Stimulated activated CD8-positive, alpha-beta memory T cell treated with anti-CD3 and anti-CD28 coated beads, Interleukin-4, amount 100 ng/mL, for 4 hours (primary cell): ENCODE measurements around the gene CTXN3.

Source experiments
- DNase-seq, 2 donors: peaks; one replicate each; pipeline ENCODE4 v3.0.0-alpha.2; 2020; ENCODE audit warnings: low read depth in 2 of 2, low spot score in 1 of 2

CTXN3 gene

DNA sequence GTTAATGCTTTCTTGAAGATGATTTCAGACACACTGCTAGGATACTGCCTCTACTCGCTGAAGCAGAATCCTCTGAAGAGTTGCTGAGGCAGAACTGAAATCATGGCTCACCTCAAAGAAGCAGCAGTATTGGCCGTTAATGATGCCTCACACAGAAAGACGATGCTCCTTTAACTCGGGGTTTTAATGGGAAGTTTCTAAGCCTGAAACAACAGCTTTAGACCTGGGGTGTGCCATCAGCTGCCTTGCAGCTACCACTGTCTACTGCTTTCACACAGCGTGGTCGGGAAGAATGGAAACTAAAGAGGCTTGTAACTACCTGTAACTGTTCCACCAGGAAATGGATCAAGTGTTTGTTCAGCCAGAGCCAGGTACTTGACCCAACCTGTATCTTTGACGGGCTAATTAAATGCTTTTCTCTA, at the start of gene CTXN3:
TSS of gene CTXN3 (plus strand) at position 65 of the 422 bp plus-strand sequence. CDS start 8,440 bp downstream, outside the sequence.
- DNase-seq: no peak

- DNase-seq: no peak
These were observed 49.6 kb upstream of the CTXN3 start for GRCh38 chr5:127599320-127599719.

DNA sequence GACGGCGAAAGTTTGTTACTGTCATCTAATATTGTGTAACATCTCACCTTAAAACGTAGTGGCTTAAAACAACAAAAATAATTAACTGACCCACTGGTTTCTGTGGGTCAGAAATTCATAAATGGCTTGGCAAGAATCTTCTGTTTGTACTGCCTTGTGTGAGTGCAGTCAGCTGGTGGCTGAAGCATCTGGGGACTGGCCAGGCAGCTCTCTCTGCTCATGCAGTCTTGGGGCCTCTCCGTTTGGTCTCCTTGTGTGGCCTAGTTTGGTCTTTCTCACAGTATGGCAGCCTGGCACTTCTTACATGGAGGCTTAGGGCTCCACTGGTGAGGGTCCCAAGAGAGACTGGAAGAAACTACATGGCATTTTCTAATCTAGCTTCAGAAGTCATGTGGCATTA, 49.0 kb upstream of the CTXN3 start:
- DNase-seq: no peak

GRCh38 chr5:127601111-127601510, 47.8 kb upstream of the CTXN3 start:
- DNase-seq: no peak

DNA sequence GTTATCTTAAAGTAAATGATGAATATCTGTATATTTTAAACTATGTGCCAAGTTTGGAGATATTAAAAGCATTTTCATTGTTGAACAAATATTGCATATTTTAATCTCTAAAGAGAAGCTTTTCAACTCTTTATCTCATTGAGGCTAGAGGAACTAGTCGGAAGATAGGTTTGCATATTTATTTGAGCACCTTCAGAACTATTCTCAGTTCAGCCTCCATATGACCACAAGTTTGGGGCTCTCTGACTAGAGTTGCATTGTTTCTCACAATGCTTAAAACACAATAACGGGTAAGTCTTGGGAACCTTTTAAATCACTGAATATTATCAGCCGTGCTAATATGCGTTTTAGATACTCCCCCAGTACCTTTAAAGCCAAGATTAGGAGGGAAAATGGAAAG, 47.3 kb upstream of the CTXN3 start:
- DNase-seq: no peak

GRCh38 chr5:127602481-127602880, 46.4 kb upstream of the CTXN3 start:
- DNase-seq: no peak

DNA sequence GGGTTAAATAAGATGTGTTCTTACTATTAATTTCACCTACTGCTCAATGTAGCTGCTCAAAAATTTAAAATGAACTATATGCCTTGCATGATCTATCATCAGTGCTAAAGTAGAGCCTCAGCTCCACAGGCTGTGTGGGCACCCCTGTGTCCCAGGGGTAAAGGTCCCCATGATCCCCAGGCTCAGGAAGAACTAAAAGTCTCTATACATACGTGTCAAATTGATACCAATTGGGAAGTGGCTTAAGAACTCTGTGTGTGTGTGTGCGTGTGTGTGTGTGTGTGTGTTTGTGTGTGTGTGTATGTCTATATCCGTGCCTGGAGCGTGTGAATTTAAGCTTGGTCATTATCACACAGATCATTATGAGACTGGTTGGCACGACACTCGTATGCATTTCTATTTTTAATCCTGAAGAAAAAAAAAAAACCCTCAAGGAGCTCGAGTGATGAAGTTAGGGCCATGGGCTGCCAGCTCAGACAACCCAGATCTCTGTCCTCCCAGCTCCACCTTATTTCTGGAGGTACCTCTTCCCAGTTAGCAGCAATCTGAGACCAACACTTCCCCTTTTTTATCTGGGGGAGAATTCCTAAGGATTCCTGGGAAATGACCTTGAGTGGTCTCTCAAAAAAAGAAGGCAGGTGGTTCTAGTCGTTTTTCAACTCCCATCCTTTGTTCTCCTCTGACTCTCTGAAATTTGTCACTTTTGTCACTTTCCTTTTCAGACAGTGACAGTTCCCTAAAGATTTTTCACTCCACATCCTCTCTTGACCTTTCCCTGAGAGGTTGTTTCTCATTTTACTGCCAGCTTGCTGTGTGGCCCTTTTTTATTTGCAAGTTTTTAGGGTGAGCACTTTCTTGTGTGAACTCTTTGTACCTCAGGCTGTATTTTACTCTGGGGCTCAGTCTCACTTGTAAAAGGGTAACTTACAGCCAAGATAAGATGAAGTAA, 45.7 kb upstream of the CTXN3 start:
- no peak for DNase-seq

- no peak for DNase-seq
These were observed 40.7 kb upstream of the CTXN3 start for GRCh38 chr5:127608077-127608660.

DNA sequence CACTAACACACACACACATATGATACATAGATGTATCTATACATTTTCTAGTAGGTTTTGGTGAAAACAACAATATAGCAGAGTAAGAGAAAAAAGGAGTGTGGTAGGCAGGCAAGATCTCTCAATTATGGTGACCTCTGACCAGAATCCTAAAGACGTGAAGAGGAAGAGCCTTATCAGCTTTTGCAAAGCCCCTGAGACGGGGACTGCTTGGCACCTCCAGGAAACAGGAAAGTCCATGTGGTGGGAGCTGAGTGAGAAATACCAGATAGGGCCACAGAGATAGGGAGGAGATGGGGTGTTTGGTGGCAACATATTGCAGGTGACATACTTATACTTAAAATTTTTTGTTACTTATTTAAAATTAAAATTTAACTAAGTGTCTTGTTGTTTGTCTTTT, 39.9 kb upstream of the CTXN3 start:
- DNase-seq: no peak

GRCh38 chr5:127609957-127610356, 38.9 kb upstream of the CTXN3 start:
- no peak for DNase-seq

DNA sequence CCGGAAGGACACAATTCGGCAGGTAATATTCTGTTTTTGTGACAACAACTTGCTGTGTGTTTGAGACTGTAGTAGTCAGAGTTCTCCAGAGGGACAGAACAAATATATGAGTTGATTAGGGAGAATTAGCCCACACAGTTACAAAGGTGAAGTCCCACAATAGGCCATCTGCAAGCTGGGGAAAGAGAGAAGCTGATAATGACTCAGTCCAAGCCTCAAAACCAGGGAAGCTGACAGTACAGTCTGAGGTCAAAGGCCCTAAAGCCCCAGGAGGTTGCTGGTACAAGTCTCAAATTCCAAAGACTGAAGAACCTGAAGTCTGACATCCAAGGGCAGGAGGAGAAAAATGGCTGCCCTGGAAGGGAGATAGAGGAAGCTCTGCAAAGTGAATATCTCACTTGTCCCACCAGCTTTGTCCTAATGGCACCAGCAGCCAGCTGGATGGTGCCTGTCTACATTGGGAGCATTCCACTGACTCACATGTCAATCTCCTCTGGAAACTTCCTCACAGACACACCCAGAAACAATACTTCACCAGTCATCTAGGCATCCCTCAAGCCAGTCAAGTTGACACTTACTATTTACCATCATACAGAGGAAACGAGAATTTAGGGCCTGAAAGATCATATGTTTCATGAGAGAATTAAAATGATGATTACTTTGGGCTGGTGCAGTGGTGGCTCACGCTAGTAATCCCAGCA, 36.3 kb upstream of the CTXN3 start:
- DNase-seq: no peak

DNA sequence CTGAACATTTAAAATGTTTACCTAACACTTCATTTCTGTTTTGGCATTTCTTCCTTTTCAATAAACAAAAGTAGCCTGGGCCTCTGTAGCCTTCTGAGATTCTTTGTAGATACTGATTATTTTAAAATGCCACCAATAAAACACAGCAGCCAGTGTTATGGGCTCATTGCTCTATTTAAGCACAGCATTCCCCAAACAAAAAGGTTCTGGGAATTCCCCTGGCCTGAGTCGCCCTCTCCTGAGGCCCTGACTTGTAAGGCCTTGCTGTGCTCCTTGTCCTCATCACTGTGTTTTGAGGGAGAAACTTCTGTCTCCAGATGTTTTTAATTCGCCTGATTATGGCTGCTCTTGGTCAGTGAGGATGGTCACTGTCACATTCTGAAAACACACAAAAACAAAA, 33.0 kb upstream of the CTXN3 start:
- no peak for DNase-seq

GRCh38 chr5:127619908-127620479, 28.9 kb upstream of the CTXN3 start:
- no peak for DNase-seq

DNA sequence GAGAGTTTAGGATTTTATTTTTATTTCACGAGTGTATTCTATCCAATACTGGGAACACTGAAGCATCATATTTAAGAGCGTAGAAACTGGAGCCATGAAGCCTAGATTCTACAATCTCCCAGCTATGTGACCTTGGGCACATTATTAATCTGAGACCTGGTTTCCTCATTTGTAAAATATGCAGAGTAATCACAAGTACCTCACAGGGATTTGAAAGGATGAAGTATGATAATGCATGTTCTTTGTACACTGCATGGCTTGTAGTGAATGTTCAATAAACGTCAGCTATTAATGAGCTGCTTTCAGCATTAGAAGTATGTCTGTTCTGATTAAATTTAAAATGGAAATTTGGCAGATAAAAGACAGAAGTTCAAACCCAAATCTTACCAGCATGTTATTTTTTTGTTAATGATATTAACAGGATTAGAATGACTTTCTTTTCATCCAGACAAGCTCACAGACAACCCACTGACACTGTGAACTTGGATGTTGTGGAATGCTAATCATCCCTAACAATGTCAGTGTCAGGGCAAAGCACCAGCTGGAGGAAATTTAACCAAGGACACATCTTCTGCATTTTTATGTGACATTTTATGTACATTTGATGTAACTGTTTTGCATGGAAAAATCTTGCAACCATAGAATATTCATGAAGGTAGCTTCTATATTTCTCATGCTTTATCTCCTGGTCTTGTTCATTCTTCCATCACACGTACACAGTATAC, 27.1 kb upstream of the CTXN3 start:
- DNase-seq: no peak

GRCh38 chr5:127634007-127634406, 14.9 kb upstream of the CTXN3 start:
- DNase-seq: no peak

GRCh38 chr5:127639828-127640227, 9.1 kb upstream of the CTXN3 start:
- no peak for DNase-seq

DNA sequence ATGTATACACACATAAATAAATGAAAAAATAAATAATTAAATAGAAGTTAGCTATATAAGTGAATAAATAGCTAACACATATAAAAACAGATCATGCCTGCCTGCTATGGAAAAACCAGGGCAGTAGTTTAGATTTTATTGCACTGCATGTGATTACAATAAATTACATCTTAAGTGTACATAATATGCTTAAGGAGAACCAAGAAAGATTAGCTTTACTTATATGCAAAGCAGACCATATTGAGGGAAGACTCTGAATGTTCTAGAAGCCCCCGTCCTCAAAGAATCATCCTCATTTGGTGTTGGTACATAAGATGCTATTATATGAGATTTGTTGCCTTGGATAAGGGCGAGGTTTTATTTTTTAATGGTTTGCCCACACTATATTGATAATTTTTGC, 5.9 kb upstream of the CTXN3 start:
- DNase-seq: no peak

GRCh38 chr5:127643607-127644006, 5.3 kb upstream of the CTXN3 start:
- no peak for DNase-seq

DNA sequence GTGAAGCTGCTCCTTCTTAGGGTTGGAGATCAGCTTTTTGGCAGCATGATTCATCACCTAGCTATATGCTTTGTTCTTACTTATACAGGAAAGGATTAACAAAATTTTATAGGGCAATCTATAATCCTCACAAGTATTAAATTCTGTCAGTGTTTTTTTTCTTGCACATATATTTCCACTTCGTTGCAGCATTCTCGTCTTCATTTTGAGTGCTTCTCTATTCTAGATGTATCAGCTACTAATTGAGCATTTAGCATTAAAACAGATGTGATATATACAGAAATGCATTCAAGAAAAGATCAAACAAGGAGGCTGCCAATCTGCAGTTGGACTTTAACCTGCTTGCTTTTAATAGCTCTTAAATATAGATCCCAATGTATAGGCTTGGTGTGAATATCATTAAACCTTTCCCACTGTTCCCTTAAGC, 3.6 kb upstream of the CTXN3 start:
- no peak for DNase-seq

GRCh38 chr5:127647361-127647958, 1.4 kb upstream of the CTXN3 start:
- DNase-seq: no peak
